Measurements from ENCODE around the gene MMP21.
A peak's percentile ranks its signal among the peaks of the same experiment; 100 is the strongest.

Gene MMP21, protein sequence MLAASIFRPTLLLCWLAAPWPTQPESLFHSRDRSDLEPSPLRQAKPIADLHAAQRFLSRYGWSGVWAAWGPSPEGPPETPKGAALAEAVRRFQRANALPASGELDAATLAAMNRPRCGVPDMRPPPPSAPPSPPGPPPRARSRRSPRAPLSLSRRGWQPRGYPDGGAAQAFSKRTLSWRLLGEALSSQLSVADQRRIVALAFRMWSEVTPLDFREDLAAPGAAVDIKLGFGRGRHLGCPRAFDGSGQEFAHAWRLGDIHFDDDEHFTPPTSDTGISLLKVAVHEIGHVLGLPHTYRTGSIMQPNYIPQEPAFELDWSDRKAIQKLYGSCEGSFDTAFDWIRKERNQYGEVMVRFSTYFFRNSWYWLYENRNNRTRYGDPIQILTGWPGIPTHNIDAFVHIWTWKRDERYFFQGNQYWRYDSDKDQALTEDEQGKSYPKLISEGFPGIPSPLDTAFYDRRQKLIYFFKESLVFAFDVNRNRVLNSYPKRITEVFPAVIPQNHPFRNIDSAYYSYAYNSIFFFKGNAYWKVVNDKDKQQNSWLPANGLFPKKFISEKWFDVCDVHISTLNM

DNA sequence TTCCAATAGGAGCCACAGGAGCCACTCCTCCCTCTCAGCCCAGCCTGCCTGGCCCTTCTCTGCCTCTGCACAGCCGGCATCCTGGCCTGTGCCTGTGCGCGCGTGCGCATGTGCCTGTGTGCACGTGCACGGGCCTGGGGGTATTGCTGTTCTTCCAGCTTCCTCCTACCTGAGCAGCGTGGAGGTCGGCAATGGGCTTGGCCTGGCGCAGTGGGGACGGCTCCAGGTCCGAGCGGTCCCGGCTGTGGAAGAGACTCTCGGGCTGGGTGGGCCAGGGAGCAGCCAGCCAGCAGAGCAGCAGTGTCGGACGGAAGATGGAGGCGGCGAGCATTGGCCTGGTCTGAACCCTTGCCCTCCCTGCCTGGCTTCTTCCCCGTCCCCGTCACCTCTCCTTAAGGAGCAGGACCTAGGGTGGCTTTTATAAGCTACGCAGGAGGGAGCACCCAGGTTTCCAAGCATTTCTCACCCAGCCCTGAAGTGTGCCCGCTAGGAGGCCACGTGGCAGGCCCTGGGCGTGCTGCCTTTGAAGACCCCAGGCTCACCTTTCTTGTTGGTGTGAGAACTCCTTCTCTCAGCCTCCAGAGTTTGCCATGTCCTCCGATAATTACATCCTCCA lies at the start of gene MMP21:
Gene MMP21, minus strand, starts transcription at position 331 of the 616 bp plus-strand sequence. Its CDS starts 0 bp downstream, at position 331.
- no peak for DNase-seq

DNA sequence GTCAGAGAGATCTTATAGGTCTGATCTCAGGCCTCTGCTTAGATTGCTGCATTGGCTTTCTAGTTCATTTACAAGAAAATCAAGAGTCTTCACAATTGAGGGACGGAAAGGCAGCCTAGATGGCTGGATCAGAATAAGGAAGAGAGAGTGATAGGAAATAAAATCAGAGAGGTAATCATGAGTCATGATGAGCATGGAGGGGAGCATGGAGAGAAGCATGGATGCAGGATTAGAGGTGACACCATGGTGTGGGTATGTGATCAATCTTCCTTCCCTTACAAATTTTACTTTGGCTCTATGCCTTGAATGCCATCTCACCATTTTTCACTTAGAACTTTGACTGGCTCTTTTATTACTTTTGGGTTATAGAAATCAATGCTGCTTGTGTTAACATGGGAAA lies 49.1 kb upstream of the MMP21 start:
- no peak for DNase-seq

DNA sequence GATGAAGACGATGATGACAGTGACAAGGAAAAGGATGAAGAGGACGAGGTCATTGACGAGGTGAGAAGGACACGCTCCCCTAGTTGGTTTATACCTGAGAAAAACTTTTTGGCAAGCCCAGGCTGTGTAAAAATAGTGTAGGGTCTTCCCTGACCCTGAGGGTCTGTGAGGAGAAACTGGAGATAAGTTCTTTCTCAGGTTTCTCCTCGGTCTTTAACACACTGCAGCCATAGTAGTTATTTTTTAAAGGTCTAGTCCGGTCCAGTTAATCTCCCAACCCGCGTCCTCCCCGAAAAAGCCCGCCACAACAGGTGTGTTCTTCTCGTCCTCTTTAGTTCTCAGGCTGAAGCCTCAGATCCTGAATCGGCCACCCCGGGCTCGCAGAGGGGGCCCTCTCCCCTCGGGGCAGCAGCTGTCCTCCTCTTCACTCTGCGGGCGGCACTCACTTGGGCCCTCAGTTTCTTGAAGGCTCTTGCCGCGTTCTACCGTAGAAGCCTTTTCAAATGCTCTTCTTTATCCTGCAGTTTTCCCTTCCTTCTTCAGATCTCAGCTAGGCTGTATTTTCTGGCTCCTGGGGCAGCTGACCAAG lies 48.1 kb upstream of the MMP21 start:
- DNase-seq: no peak

DNA sequence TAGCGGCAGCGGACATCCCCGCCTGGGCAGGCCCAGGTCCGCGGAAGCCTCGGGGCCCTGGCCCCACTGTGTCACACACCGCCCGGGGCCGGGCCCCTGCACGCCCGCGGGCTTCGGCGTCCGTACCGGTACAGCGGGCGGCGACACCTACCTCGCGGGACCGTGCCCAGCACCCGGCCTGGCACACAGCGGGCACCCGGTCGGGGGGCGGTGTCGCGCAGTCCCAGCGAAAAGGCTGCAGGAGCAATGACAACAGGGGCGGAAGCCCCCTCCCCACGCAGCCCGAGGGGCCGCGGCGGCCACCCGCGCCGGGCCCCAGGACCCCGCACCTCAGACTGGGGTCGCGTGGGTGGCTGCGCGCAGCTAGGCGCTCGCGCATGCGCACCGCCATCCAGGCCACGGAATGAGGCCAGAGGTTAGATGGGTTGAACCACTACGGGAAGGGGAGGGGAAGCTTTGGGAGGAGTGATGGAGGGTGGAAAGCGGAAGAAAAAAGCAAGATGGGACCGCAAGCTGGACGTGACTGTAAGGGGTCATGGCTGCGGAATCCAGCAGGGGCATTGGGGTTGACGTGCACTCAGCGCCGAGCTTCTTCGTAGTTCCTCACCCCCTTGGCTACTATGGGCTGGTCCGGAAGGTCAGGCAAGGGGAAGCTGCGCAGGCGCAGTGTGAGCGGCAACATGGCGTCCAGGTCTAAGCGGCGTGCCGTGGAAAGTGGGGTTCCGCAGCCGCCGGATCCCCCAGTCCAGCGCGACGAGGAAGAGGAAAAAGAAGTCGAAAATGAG lies 47.4 kb upstream of the MMP21 start, which contains the start of the genes BCCIP and UROS:
Gene BCCIP, plus strand, starts transcription at position 669 of the 785 bp plus-strand sequence. Its CDS starts 12 bp downstream, at position 681.
Gene UROS, minus strand, starts transcription at position 381 of the 785 bp plus-strand sequence. CDS start 6,759 bp downstream, outside the sequence.
- peak; percentile 82 to 89 for DNase-seq

DNA sequence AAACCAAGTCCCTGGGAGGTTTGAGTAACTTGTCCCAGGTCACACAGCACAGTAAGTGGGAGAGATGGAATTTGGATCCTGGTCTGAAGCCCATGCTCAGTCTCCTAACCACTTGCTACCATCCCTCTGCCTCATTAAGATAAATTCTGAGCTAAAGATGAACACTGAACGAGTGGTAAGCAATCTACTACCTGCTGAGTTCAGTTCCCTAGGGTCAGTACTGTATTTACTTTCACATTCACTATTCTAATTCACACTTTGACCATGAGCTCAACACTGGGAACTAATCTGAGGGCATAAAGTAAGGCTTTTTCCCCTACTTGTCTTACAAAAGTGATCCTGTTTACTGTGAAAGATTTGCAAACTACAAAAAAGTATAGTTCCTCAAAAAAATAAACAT lies 45.1 kb upstream of the MMP21 start:
- DNase-seq: no peak

DNA sequence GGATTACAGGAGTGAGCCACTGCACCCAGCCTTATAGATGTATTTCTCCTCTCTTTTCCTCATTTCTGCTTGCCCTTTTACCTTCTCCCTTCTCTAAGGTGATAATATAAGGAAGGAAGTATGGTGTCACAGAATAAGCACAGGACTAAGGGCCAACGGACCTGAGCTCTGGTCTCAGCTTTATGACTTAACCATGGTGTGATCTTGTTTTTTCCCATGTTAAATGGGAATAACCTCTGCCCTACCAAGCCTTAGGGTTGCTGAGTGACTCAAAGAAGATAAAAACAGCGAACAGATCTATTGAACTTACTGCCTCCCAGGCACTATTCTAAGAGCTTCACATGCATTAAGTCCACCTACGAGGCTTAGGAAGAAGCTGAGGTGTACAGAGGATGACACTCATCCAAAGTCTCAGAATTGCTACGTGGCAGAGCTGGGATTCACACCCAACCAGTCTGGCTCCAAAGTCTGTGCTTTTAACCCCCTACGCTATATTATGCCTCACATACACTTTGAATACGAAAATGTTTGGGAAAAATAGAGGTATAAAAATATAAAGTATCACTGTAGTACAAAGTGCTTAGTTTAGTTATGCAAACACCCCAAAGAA lies 41.8 kb upstream of the MMP21 start:
- DNase-seq: no peak

DNA sequence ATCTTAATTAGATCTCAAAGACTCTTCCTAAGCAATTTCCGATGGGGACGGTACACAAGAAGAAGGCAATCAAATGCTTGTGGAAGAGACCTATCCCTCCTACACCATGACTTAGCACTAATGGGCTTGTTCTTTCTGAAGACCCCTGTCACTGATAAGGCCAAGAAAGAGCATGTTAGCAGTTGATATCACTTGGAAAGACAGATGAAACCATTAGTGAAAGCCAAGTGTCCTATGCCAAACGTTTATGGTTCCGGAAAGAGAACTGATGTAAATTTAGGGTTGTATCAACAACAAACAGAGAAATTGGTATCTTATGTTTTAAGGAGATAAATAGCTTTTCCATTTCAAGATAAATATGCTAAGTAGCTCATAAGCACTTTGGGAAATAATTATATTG lies 40.9 kb upstream of the MMP21 start:
- DNase-seq: no peak

DNA sequence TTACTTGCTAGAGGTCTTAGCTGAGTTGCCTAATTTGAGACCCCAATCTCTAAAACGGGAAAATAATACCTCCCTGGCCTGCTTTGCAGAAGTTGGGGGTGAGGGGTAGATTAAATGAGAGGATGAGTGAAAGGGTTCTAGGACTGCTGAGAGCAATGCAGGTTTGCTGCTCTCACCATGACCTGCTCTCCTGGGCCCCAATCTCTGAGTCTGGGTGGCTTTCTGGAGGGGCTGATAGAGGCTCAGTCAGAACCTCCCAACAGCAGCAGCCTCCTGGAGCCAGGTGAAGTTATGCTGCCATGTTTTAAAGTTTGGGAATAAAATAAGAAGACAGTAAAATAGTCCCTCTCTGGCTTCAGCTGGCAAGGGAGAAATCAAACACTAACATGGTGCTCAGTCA lies 40.1 kb upstream of the MMP21 start:
- DNase-seq: no peak

DNA sequence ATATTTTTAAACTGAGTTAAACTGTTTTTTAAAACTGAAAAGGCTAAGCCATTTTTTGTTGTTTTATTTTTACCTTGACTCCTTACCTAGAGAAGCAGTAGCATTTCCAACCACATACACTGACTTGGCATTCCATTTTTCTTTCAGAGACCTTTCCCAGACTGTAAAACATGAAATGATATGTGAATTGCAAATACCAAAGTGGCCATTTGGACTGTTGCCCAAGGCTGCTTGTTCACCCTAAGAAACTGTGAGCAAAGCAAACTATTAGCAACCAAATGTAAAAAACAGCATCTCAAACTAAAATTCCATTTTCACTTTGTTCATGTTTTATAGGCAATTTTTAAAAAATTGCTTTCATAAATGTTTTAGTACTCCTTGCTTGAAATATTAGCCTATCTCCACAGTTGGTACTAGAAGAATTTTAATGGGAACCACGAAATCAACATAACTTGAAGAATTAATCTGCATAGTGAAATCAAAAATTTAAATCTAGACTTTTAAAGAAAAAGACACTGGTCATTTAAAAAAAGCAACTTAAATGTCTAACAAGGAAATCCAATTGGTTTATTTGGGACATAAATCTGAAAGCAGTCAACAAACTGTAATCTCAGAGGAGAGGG lies 36.6 kb upstream of the MMP21 start:
- no peak for DNase-seq

DNA sequence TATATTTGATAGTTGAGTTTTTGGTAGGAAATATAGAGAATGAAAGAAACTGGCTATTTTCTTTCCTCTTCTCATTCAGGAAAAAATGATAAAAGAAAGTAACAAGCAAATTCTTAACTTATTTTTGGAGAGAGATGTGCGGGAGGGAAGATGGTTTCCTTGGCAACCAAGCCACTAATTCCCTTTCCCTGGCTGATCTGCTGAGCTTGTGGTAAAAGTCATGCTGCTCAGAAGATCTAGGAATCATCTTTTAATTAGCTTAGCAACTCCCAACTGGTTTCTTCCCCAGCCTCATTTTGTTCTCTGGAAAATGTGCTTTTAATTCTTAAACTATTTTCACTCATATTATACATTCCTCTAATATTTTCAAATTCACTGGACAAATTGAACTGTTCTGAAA lies 35.6 kb upstream of the MMP21 start:
- no peak for DNase-seq

DNA sequence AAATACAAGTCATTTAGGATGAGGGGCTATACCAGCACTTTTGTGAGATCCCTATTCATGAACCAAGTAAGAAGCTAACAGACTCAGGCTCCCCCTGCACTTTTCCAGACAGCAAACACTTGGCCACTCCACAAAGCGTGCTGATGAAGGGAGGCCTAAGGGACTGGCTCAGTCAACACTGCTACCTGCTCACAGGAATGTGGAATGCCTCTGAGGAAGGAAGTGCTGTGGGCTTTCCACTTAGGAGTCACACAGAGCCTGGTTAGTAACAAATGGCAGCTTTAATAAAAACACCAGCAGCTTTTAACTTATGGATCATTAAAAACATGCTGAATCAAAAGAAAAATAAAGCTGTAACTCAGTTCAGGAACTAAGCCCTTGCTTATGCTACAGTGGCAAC lies 32.4 kb upstream of the MMP21 start:
- DNase-seq: no peak

DNA sequence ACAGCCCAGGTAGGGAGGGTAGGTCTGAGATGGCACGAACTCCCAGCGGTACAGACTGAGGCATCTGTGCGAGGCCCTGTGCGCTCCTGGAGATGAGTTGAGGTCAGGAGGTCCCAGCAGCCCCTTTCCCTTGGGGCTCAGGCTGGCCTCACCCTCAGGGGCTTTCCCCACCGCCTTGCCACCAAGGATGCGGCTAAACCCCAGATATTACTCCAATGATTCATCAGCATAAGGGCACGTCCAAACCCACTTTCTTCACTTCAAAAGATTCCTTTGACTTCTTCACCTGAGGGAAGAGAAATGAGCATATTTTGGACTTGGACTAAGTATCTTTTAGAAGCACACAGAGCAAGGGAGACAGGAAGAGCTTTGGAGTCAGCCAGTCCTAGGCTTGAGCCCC lies 27.1 kb upstream of the MMP21 start:
- no peak for DNase-seq

DNA sequence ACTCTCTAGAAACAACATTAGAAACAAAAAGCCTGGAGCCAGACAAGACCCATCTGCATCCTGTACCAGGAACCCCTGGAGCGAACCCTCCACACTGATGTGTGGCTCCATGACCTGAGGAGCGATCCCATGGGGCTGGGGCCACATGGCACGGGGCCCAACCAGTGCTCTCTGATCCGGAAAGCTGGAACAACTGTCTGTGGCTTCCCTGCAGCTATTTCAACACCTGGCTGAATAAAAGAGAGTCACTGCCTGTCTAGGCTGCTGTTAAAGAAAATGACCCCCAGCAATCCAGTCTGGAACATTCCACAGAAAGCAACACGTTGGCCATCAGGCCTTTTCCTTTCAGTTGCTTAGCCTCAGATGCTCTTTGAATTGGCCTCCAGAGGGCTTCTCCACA lies 26.5 kb upstream of the MMP21 start:
- DNase-seq: no peak

DNA sequence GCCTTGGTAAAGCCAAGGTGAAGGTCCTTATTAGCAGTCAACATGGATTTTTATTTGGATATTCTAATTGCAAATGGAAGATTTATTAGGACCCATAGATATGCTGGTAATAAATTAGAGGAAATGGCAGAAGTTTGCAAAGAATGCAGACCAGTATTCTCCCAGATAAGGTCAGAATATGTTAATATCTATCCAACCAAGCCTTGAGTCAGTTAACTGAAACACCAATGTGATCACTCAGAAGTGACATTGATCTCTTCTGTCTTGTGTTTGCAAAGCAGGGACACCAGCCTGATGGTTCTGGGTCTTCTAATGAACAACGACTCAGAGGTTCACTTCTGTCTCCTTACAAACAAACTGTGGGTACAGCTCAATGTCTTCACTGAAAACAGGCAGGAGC lies 26.0 kb upstream of the MMP21 start:
- no peak for DNase-seq

DNA sequence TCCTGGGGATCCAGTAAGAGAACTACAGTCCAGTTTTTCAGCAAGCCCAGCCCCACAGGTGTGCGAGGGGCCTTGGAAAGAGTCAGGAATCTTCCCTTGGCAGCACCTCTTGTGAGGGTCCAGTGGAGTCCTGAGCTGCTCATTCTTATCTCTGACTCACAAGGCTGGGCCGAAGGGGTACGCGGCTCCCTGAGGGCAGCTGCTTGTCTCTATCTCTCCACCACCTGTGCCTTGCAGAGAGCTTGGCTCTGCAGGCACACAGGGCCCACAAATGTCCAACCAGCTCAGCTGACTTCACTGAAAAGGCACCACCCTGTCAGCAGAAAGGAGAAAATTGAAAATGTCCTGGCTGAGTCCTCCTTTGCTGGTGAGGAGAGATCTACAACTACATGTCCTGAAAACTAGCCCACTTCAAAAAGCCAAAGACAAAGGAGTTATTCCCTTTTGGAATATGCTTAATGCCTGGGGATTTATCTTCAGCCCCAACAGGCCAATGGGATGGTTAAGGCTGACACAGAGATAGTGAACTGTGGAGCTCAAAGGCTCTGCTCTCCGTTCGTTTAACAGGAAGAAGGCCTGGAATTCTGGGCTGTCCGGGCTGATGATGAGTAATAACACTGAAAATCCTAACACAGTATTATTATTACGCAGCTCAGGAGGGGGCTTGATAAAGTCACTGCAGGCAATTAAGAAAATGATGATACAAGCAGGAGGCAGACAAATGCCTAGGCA lies 24.0 kb upstream of the MMP21 start:
- no peak for DNase-seq

DNA sequence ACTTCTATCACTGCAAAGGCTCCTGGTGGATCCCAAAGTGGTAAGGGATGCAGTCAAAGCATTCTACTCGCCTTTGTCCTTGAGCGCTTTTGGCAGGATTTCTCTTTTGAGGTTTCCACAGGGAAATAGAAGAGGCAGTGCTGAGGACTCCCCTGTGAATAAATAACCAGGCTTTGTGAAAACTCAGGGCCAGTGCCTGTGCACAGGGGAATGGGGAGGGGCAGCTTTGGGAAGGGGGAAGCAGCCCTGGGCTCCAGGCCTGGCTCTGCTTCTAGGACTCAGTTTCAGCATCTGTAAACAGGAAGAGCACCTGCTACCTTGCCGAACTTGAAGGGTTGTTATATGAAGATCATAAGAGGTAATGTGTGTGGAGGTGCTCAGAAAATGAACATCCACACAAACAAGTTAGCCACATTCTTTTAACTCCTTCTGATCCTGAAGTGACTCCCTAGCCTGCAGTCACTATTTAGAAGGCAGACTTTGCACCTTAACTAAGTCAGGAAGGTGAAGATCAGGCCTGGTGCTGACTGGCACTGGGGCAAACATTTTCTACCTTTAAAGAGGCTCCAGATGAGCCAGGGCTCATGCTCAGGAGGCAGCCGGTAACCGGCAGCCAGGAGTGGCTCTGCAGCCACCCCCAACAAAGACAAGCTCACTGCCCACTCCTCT lies 22.5 kb upstream of the MMP21 start:
- DNase-seq: no peak

DNA sequence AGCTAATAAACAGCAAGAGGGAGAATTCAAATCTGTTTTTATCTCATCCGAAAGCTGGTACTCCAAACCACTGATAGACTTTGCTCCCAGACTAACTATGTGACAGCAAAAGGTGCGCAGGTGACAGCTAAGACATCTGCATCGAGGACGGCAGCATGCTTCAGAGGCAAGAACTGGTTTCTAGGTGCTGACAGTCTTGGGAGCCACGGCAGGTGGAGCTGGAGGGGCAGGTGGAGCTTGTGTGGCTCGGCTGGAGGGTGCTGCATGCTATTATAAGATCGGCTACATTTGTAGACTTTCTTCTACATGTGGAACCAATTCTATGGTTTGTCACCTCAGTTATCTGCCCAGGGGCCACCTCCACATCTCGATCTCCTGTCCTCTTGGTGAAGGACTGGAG lies 21.8 kb upstream of the MMP21 start:
- no peak for DNase-seq

DNA sequence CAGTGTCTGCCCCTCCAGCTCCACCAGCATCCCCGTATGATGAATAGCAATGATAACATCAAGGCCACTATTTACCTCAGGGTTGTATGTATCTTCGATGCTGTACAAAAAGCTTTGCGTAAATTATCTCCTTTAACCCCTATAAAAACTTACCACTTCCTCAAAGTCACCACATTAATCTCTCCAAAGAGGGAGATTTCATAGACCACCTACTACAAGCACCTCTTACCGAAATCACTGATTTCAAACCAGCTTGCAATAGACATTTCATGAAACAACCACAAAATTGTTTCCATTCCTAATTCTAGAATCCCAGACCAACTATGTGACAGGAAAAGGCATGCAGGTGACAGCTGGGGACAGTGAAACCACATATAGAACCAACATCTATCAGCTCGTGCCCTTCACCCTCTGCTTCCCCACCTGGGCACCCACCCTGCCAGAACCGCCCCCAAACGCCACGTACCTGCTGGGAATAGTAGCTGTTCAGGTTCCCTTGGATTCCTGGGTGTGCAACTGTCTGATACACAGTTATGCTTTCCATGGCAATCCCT lies 20.1 kb upstream of the MMP21 start:
- no peak for DNase-seq

DNA sequence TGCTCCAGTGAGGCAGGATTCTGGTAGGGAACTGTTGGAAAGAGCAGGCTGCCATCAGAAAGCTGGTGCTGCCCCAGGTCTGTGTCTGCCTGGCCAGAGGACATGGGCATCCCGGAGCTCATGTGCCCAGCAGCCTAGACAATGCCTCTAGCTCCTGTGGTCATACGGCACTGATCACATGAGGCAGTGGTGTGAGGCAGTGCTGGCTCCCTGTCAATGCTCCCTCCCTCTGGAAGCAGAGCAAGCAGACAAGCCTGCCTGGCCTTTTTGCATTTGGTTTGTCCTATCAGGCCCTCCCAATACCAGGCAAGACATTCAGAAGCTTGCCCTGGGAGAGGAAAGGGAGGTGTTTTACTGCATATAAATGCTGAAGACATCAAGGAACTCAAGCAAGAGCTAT lies 19.5 kb upstream of the MMP21 start:
- no peak for DNase-seq
